ENCODE data around the gene NEIL3. TPM values are rescaled to one million over a fixed set of nuclear protein-coding genes. Genes with fewer than 3 reads are reported as not detected.

Gene NEIL3
- total RNA-seq, 1 experiment from 2014 or later, result 6.3 TPM

- Histone ChIP-seq H3K14ac (ENCODE audit: insufficient read depth, low read length) (no peak overlapping the region), H3K4me2 (ENCODE audit: insufficient read depth, insufficient read length, low read length) (no peak overlapping the region), H2BK12ac (ENCODE audit: insufficient read length, low read depth, low read length) (no peak overlapping the region), H3K23ac (ENCODE audit: insufficient read length, low read depth, low read length) (no peak overlapping the region), H3K23me2 (ENCODE audit: insufficient read length, low read depth, low read length, poor library complexity, severe bottlenecking) (no peaks in the 10 kb centered on the region), H3K27me3 (ENCODE audit: insufficient read depth, low read length) (no peaks in the 10 kb centered on the region), H4K91ac (ENCODE audit: insufficient read length, low read depth, low read length) (no peak overlapping the region), H3K4ac (ENCODE audit: low read depth, low read length) (no peak overlapping the region), H3K18ac (ENCODE audit: insufficient read length, low read depth, low read length) (no peak overlapping the region), H3K27ac (ENCODE audit: insufficient read length, low read depth, low read length) (no peak overlapping the region), H4K20me1 (ENCODE audit: control insufficient read depth, insufficient read depth, insufficient read length) (no peaks in the 10 kb centered on the region), H3K4me1 (ENCODE audit: insufficient read depth, low read length) (no peaks in the 10 kb centered on the region), H3T11ph (ENCODE audit: low read length) (no peak overlapping the region), H3K79me2 (ENCODE audit: insufficient read depth, low read length) (no peaks in the 10 kb centered on the region), H2BK5ac (ENCODE audit: insufficient read length, low read length) (no peak overlapping the region), H3K56ac (ENCODE audit: insufficient read length, low read depth, low read length) (no peak overlapping the region), H2AFZ (ENCODE audit: low read length) (no peak overlapping the region), H2BK120ac (ENCODE audit: low read depth, low read length, poor library complexity, severe bottlenecking) (no peak overlapping the region), H3K79me1 (ENCODE audit: insufficient read depth, low read depth, low read length, poor library complexity, severe bottlenecking) (no peaks in the 10 kb centered on the region), H3K9me3 (ENCODE audit: control insufficient read depth, low read depth, low read length) (no peaks in the 10 kb centered on the region), H2BK20ac (ENCODE audit: low read depth, low read length, poor library complexity, severe bottlenecking) (no peak overlapping the region), H4K5ac (ENCODE audit: insufficient read length, low read depth, low read length) (no peak overlapping the region), H2BK15ac (ENCODE audit: low read depth, low read length) (no peak overlapping the region), H3K9ac (ENCODE audit: extremely low read depth, insufficient read length, low read length) (no peak overlapping the region), H4K8ac (replicated peaks; ENCODE audit: insufficient read length, low read depth, low read length) (no peak overlapping the region), H2AK5ac (ENCODE audit: insufficient read length, low read length) (no peak overlapping the region)
- Mint-ChIP-seq H3K27ac (no peak overlapping the region), H3K27me3 (ENCODE audit: low read depth) (no peaks in the 10 kb centered on the region), H3K36me3 (ENCODE audit: insufficient read depth in 1 of 3, low read depth in 3 of 3) (peaks cover 0 to 13% (median 0%) of the 10 kb centered on the region in 3 experiments; a peak in 3 of 7 replicates), H3K4me3 (no peak overlapping the region), H3K4me1 (peaks cover 4 to 5% of the 10 kb centered on the region in 2 experiments; a peak in 3 of 4 replicates), H3K9me3 (peaks cover 0 to 7% of the 10 kb centered on the region in 2 experiments; a peak in 3 of 5 replicates)
- WGBS (ENCODE audit: extremely low coverage, insufficient read length, low lambda C conversion rate), result no CpG with 5 or more reads among the region's 5 CpGs
- no peak for TF ChIP-seq CTCF (conservative IDR thresholded peaks at IDR 0.05)
- no peak for DNase-seq
These were observed 102.3 kb downstream of the NEIL3 start for GRCh38 chr4:177411996-177412395.

Other genes with a start within 250 kb of the NEIL3 start
- gene AGA, start 132.6 kb downstream of the NEIL3 start, total RNA-seq (2021), result 10.0 and 11.3 TPM in 2 replicates

Data from H9 (cell line).